SK-N-SH (cell line): Measurements from ENCODE around the gene PIP5K1C. TPM values are rescaled to one million over a fixed set of nuclear protein-coding genes. Genes with fewer than 3 reads are reported as not detected.

Experiments
- CTCF ChIA-PET: fragments of 300-600, 350-600 bp; formaldehyde crosslinking; extraction: SDS; loops from one replicate; lab custom pipeline; 2021; lab: Yijun Ruan, JAX
- POLR2A ChIA-PET: fragments of 350-600 bp; sonication (Branson Sonifier 250); formaldehyde crosslinking; extraction: SDS; loops from one replicate; lab custom pipeline; 2020; ENCODE audit warnings: antibody characterized with exemption, inconsistent platforms; lab: Yijun Ruan, JAX
- DNase-seq: peaks from one replicate; pipeline ENCODE4 v3.0.0; 2012
- H2AFZ ChIP-seq: fragments of 200-600 bp; sonication (generic); 2 replicates; pipeline ENCODE4 v1.8.1; 2016; ENCODE audit warnings: antibody characterized with exemption, mild to moderate bottlenecking, low read depth
- H3F3A ChIP-seq: fragments of 200-600 bp; sonication (generic); replicated peaks from 2 replicates; pipeline ENCODE3; 2016; ENCODE audit warnings: antibody characterized with exemption, mild to moderate bottlenecking; ENCODE audit not compliant: insufficient read depth
- H3K27ac ChIP-seq, 2 experiments: fragments of 200-500 bp in 1 of 2; fragments of 200-600 bp in 1 of 2; sonication (Bioruptor generic) in 1 of 2; sonication (generic), shearing (Covaris generic) in 1 of 2; 2 replicates each; pipeline versions ENCODE4 v1.5.1 to v1.6.1; 2014 to 2016; ENCODE audit warnings: low read depth in 2 of 2, inconsistent platforms in 1 of 2, low read length in 1 of 2, mild to moderate bottlenecking in 1 of 2, mixed read lengths in 1 of 2
- H3K27me3 ChIP-seq: fragments of 200-600 bp; sonication (generic), shearing (Covaris generic); 2 replicates; pipeline ENCODE4 v1.6.1; 2016; ENCODE audit warnings: mixed run types; ENCODE audit not compliant: insufficient read depth
- H3K36me3 ChIP-seq, 2 experiments: fragments of 200-500 bp in 1 of 2; fragments of 200-600 bp in 1 of 2; sonication (Bioruptor generic) in 1 of 2; sonication (generic) in 1 of 2; replicated peaks in 1 of 2; 2 replicates each; pipeline versions ENCODE3 to v1.5.1; 2014 to 2016; ENCODE audit warnings: low read length in 1 of 2, mild to moderate bottlenecking in 1 of 2; ENCODE audit not compliant: insufficient read depth in 2 of 2, control insufficient read depth in 1 of 2
- H3K4me1 ChIP-seq, 2 experiments: fragments of 200-500 bp in 1 of 2; fragments of 200-600 bp in 1 of 2; sonication (Bioruptor generic) in 1 of 2; sonication (generic), shearing (Covaris generic) in 1 of 2; 2 replicates each; pipeline versions ENCODE4 v1.5.1 to v1.6.1; 2014 to 2016; ENCODE audit warnings: low read depth in 1 of 2, low read length in 1 of 2, mixed run types in 1 of 2; ENCODE audit not compliant: insufficient read depth in 2 of 2, control insufficient read depth in 1 of 2
- H3K4me2 ChIP-seq: fragments of 200-600 bp; sonication (generic), shearing (Covaris generic); 2 replicates; pipeline ENCODE4 v1.6.1; 2017; ENCODE audit warnings: mixed run types
- H3K4me3 ChIP-seq, 2 experiments: fragments of 200-500 bp in 1 of 2; fragments of 200-600 bp in 1 of 2; sonication (Bioruptor generic) in 1 of 2; sonication (generic), shearing (Covaris generic) in 1 of 2; 2 replicates each; pipeline versions ENCODE4 v1.5.1 to v1.8.1; 2014 to 2016; ENCODE audit warnings: low read depth in 2 of 2, inconsistent platforms in 1 of 2, low read length in 1 of 2, mild to moderate bottlenecking in 1 of 2, mixed read lengths in 1 of 2, moderate library complexity in 1 of 2
- H3K79me2 ChIP-seq: fragments of 200-600 bp; sonication (generic); 2 replicates; pipeline ENCODE4 v1.8.1; 2017; ENCODE audit warnings: mild to moderate bottlenecking; ENCODE audit not compliant: insufficient read depth
- H3K9ac ChIP-seq: fragments of 200-600 bp; sonication (generic); 2 replicates; pipeline ENCODE4 v1.6.1; 2017; ENCODE audit warnings: mixed run types
- H3K9me2 ChIP-seq: fragments of 200-600 bp; sonication (generic); 2 replicates; pipeline ENCODE4 v1.6.1; 2017; ENCODE audit warnings: mixed run types
- H3K9me3 ChIP-seq: fragments of 200-600 bp; sonication (generic); 2 replicates; pipeline ENCODE4 v1.6.1; 2017; ENCODE audit warnings: mixed run types, mild to moderate bottlenecking, moderate library complexity
- H4K20me1 ChIP-seq: fragments of 200-600 bp; sonication (generic); 2 replicates; pipeline ENCODE4 v1.6.1; 2017; ENCODE audit warnings: mild to moderate bottlenecking, mixed run types; ENCODE audit not compliant: insufficient read depth
- CTCF ChIP-seq: fragments of 200-600 bp; sonication (generic); IDR thresholded peaks from 2 replicates; pipeline ENCODE4 v1.6.1; 2017; ENCODE audit warnings: antibody characterized with exemption, mild to moderate bottlenecking, moderate library complexity
- EZH2phosphoT487 ChIP-seq: fragments of 200-600 bp; sonication (generic); IDR thresholded peaks from 2 replicates; pipeline ENCODE4 v1.6.1; 2017; ENCODE audit warnings: low read depth, mixed run types, mild to moderate bottlenecking, antibody characterized with exemption, moderate library complexity, borderline replicate concordance
- FOXJ3 ChIP-seq: sonication (generic); formaldehyde crosslinking; IDR thresholded peaks from 2 replicates; pipeline ENCODE4 v1.5.1; 2020; ENCODE audit warnings: mild to moderate bottlenecking, missing genetic modification reagents
- GABPA ChIP-seq: IDR thresholded peaks from 2 replicates; pipeline ENCODE4 v1.4.0; 2012; ENCODE audit warnings: low read depth, mild to moderate bottlenecking
- IRF3 ChIP-seq: fragments of 150-350 bp; IDR thresholded peaks from 2 replicates; pipeline ENCODE4 v1.6.1; 2016; ENCODE audit warnings: mild to moderate bottlenecking, low read depth, low read length
- JUND ChIP-seq: IDR thresholded peaks from 2 replicates; pipeline ENCODE4 v1.4.0; 2012
- MAX ChIP-seq: IDR thresholded peaks from 2 replicates; pipeline ENCODE4 v1.4.0; 2012; ENCODE audit warnings: low read depth
- MXI1 ChIP-seq: IDR thresholded peaks from 2 replicates; pipeline ENCODE4 v1.6.1; 2012; ENCODE audit warnings: mild to moderate bottlenecking, low read depth, low read length, improper control_type of control experiment
- PBX3 ChIP-seq: IDR thresholded peaks from 2 replicates; pipeline ENCODE4; 2012
- RAD21 ChIP-seq: IDR thresholded peaks from 2 replicates; pipeline ENCODE4 v1.6.1; 2012; ENCODE audit warnings: mild to moderate bottlenecking, low read length
- RFX5 ChIP-seq: IDR thresholded peaks from 2 replicates; pipeline ENCODE4 v1.6.1; 2012; ENCODE audit warnings: mild to moderate bottlenecking, improper control_type of control experiment, low read length
- SIN3A ChIP-seq: IDR thresholded peaks from 2 replicates; pipeline ENCODE4 v1.6.1; 2012; ENCODE audit warnings: low read depth, mild to moderate bottlenecking, low read length, moderate library complexity, borderline replicate concordance
- TAF1 ChIP-seq: IDR thresholded peaks from 2 replicates; pipeline ENCODE4 v1.6.1; 2012; ENCODE audit warnings: low read depth, mild to moderate bottlenecking, low read length, moderate library complexity, borderline replicate concordance
- TCF12 ChIP-seq: IDR thresholded peaks from 2 replicates; pipeline ENCODE4 v1.4.0; 2012
- TEAD4 ChIP-seq: IDR thresholded peaks from 2 replicates; pipeline ENCODE4 v1.4.0; 2012; ENCODE audit warnings: mild to moderate bottlenecking, borderline replicate concordance; ENCODE audit not compliant: insufficient read depth
- USF1 ChIP-seq: IDR thresholded peaks from 2 replicates; pipeline ENCODE4 v1.4.0; 2012; ENCODE audit warnings: low read depth, borderline replicate concordance
- WGBS: methylation state at CpG from one replicate; pipeline ENCODE4 v1.1.6; 2017; ENCODE audit warnings: low lambda C conversion rate; 5-methylcytosine and 5-hydroxymethylcytosine counted together
- polyA plus RNA-seq, 3 experiments: library from polyadenylated mRNA; depleted of rRNA; stranded (reverse); fragments of >200 nt; gene quantifications; 2 replicates each; pipeline ENCODE4 v1.2.3, GENCODE V29; 2012

The PIP5K1C gene
- polyA plus RNA-seq, 1 of the 3 experiments (the other 2 are of a cell fraction), result 12.3 TPM

- no peak for TF ChIP-seq MAX
- TF ChIP-seq TAF1, result no peak
- TF ChIP-seq, all 33 proteins: peak for 0
Measured at GRCh38 chr19:3639479-3639878, 60.8 kb downstream of the PIP5K1C start (continued).

GRCh38 chr19:3638208-3639193 lies 61.8 kb downstream of the PIP5K1C start:
- WGBS, result 93% methylated on average over 29 of the region's 55 CpGs
- POLR2A ChIA-PET, result no interaction called here
- peaks cover 0 to 26% of the 10 kb centered on the region in 2 experiments for H3K36me3 ChIP-seq
- DNase-seq, result no peak
- no peak overlapping the region for H3K4me2 ChIP-seq
- no peak overlapping the region for H2AFZ ChIP-seq
- no peak overlapping the region for H3K9ac ChIP-seq
- H3F3A ChIP-seq, result no peaks in the 10 kb centered on the region
- H3K27me3 ChIP-seq, result no peaks in the 10 kb centered on the region
- no peak overlapping the region for H3K4me3 ChIP-seq
- no peaks in the 10 kb centered on the region for H3K9me2 ChIP-seq
- H4K20me1 ChIP-seq, result no peaks in the 10 kb centered on the region
- no peaks in the 10 kb centered on the region for H3K79me2 ChIP-seq
- CTCF ChIA-PET, result interaction anchor here (0.9 to 1.2 kb wide), 2 partner anchors 20 to 52 kb away, joined by 3 read pairs; no protein-coding TSS in a partner anchor
- no peaks in the 10 kb centered on the region for H3K4me1 ChIP-seq
- H3K27ac ChIP-seq, result no peak overlapping the region
- TF ChIP-seq MAX (no peak), TEAD4 (no peak), EZH2phosphoT487 (no peak), IRF3 (no peak), CTCF (no peak), RFX5 (no peak)
- H3K9me3 ChIP-seq, result no peaks in the 10 kb centered on the region

- Histone ChIP-seq H3F3A (no peaks in the 10 kb centered on the region), H3K9me3 (no peaks in the 10 kb centered on the region), H3K9ac (no peak overlapping the region), H3K27ac (no peak overlapping the region), H3K79me2 (no peaks in the 10 kb centered on the region), H3K27me3 (no peaks in the 10 kb centered on the region), H3K4me1 (no peaks in the 10 kb centered on the region), H2AFZ (no peak overlapping the region), H4K20me1 (no peaks in the 10 kb centered on the region), H3K36me3 (peaks cover 0 to 28% of the 10 kb centered on the region in 2 experiments), H3K4me3 (no peak overlapping the region), H3K9me2 (no peaks in the 10 kb centered on the region), H3K4me2 (no peak overlapping the region)
- no peak for DNase-seq
- CTCF ChIA-PET, result no interaction called here
- 92% methylated on average over 10 of the region's 23 CpGs for WGBS
- POLR2A ChIA-PET, result no interaction called here
- TF ChIP-seq IRF3 (no peak), GABPA (no peak), MAX (no peak), FOXJ3 (CRISPR knock-in tag) (no peak), MXI1 (no peak), TCF12 (no peak), TAF1 (no peak), RAD21 (no peak), USF1 (no peak), PBX3 (no peak), JUND (no peak), SIN3A (no peak)
Measured at GRCh38 chr19:3637621-3638020, 62.6 kb downstream of the PIP5K1C start.
